ENCODE results near the gene UNC119.

DNA sequence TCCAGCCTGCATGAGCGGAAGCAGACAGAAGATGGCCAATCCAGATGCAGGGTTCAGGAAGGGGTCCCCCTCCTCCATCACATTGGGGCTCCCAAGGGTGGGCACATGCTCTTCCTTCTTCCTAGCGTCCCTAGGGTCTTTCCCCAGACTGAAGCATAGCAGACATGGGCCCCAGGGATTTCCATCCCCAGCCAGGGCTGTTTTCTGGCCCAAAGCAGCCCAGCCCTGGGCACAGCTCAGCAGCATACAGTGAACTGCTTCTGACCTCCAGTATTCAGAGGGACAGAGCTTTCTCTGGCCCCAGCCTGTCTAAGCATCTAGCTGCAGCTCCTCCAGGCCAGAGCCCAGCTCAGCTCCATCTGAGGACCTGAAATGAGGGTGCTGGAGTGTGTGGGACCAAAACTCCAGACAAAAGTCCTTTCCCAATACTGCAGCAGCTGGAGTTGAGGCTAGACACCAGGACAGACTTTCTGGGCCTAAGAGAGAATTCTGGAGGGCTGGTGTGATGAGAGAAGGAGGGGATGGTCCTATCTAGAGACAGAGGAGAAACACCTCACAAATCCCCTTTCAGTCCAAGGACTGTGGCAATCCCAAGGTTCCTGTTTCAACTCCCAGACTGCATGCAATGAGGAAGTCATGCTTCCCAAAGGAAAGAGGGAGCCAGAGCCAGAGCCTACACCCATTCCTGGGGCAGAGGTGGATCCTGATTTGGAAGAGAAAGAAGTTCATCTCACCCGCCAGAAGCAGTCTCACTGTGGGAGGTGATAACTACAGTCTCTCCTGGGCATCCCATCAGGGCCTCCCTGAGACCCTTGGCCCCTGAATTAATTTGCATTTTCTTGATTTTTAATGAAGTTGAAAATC is 50.8 kb downstream of the UNC119 start:
- TF ChIP-seq, protein P1, sequence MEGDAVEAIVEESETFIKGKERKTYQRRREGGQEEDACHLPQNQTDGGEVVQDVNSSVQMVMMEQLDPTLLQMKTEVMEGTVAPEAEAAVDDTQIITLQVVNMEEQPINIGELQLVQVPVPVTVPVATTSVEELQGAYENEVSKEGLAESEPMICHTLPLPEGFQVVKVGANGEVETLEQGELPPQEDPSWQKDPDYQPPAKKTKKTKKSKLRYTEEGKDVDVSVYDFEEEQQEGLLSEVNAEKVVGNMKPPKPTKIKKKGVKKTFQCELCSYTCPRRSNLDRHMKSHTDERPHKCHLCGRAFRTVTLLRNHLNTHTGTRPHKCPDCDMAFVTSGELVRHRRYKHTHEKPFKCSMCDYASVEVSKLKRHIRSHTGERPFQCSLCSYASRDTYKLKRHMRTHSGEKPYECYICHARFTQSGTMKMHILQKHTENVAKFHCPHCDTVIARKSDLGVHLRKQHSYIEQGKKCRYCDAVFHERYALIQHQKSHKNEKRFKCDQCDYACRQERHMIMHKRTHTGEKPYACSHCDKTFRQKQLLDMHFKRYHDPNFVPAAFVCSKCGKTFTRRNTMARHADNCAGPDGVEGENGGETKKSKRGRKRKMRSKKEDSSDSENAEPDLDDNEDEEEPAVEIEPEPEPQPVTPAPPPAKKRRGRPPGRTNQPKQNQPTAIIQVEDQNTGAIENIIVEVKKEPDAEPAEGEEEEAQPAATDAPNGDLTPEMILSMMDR (IDR thresholded peaks at IDR 0.05; ENCODE audit: low read length): no peak
- TF ChIP-seq EZH2 (IDR thresholded peaks at IDR 0.05; ENCODE audit: borderline replicate concordance, low read length): no peak

All from OCI-LY1 (cell line).